NCI-H2196 treated with DMSO at 0.1 percent for 48 hours (cell line): Measurements from ENCODE around the gene ZSCAN5A.
"Not testable (repeated sequence)": the region's sequence is repeated elsewhere in the genome, so short reads cannot be mapped to it uniquely, and the experiment has no call there.

Experiments
- DNase-seq: peaks from one replicate; lab custom pipeline; 2025; ENCODE audit not compliant: unreplicated experiment; lab: John Stamatoyannopoulos, UW

Gene ZSCAN5A

DNA sequence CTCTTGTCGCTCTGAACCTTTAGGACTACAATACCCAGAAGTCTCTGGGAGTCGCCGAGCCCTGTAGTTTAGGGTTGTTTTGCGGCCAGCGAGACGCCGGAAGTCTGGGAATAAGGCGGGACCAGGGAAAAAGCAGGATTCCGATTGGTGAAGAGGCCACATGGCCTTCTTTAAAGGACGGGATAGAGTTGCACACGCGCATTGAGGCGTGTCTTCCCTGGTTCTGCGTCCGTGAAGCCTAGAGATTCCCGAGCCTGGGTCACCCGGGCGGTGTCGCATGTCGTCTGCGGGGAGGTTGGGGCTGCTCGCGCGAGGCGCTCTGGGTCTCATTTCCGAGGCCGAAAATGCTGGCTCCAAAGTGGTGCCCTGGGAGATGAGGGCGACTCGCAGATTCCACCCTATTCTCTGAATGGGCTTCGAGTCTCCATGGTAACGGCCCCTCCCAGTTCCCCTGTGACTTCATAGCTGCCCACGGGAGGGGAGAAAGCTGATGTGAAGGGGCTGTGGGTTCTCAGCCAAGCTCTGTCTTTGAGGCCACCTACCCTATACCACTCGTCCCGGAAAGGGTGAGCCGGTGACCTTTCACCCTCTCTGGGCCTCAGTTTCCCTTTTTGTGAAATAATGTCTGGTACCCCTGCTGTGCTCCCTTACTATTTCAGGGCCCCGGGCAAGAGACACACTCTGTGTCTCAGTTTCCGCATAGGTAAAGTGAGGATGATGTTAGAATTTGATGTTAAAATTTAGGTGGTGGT lies 614 bp upstream of the ZSCAN5A start:
- peak; percentile 93 for DNase-seq

GRCh38 chr19:56314018-56314380 lies 640 bp downstream of the ZSCAN5A start:
- DNase-seq = peak; percentile 38

DNA sequence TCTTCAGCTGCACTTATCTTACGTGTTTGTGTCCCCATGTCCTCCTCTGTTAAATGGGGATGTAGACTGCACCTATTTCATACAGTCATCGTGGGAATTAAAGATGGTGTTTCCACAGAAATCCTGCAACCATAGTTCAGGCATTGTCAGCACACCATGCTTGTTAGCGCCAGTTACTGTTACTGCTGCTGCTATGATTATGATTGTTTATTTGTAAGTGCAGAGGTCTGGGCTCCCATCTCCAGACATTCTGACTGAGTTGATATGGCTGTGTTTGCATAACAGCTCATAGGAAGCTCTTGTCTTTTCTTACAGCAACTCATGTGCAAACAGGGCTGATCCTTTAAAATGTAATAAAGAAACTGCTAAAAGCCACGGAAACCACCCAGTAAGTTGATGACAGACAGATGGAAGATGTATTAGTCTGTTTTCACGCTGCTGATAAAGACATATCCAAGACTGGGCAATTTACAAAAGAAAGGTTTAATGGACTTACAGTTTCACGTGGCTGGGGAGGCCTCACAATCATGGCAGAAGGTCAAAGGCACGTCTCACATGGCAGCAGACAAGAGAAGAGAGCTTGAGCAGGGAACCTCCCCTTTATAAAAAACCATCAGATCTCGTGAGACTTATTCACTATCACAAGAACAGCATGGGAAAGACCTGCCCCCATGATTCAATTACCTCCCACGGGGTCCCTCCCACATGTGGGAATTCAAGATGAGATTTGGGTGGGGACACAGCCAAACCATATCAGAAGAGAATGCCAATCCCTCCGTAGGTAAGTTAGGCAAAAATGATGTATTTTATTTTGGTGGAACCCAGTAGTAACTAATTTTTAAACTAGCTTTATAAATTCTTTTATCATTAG lies 1.6 kb downstream of the ZSCAN5A start:
- DNase-seq = no peak

DNA sequence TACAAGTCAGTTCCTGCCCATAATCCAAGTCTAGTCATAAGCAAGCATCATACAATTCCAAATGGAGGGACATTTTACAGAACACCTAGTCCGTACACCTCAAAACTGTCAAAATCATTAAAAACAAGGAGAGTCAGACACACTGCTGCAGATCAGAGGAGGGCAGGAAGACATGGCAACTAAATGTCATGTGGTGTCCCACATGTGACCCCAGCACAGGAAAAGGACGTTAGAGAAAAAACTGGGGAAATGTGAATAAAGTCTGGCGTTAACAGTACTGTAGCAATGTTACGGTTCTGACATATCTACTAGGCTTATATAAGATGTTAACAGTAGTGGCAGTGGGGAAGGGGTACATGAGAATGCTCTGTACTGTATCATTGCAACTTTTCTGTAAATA lies 2.3 kb downstream of the ZSCAN5A start:
- no peak for DNase-seq

DNA sequence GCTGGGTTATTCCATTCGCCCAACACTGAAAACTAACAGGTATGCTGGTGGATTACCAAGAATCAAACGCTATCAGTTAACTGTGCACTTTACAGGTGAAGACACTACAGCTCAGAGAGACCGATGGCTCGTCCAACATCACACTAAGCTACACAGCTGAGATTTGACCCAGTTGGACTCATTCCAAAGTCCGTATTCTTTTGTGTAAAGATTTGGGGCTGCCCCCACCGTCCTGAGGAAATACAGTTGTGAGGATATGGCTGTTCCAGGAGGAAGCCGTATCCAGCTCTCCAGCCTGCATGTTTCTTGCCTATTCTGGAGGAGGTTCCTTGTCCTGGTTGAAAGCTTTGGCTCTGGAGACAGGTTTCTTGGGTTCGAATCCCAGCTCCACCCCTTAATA lies 4.2 kb downstream of the ZSCAN5A start:
- no peak for DNase-seq

GRCh38 chr19:56309511-56310185 lies 5.0 kb downstream of the ZSCAN5A start:
- DNase-seq = peak; percentile 13

DNA sequence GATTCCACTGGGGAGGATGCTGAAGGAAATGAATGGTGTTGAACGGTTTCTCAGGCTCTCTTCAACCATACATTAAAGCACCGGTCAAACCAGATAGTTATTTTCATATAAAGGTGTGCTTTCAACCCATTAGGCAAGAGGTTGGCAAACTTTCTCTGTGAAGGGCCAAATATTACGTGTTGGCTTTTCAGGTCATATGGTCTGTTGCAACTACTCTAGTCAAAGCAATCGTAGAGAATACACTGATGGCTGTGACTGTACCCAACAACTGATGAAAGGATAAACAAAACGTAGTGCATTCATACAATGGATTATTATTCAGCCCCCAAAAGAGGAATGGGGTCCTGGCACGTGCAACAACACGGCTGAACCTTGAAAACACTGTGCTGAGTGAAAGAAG lies 5.8 kb downstream of the ZSCAN5A start:
- no peak for DNase-seq

DNA sequence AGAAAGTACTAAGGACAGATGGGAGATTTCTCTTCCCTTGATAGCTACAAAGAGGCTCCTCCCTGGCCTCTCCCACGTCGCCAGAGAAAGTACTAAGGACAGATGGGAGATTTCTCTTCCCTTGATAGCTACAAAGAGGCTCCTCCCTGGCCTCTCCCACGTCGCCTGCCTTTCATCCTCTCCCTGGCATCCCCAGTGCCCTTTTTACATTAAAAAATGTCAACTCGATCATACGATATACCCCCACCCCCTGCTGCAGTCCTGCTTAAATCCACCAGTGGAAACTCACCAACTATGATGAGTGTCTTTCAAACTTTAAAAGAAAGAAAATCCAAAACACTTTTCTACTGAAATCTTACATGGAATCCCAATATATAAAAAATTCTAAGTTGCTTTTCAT lies 7.6 kb downstream of the ZSCAN5A start:
- not testable (repeated sequence) for DNase-seq

GRCh38 chr19:56306016-56306415 lies 8.6 kb downstream of the ZSCAN5A start:
- DNase-seq = no peak

DNA sequence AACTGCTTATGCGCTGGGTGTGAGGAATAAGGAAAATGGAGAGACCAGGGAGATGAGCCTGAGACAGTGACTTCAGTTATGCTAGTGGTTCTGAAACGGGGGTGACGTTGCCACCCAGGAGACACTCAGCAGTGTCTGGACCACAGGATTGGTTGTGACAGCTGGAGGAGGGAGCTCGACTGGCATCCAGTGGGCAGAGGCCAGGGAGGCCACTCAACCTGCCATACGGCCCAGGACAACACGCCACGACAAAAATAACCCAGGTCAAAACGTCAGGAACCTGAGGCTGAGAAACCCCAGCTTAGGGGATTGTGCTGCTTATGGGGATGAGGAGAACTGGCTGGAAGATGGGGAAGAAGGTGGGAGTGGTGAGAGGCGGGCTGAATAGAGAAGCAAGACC lies 10.4 kb downstream of the ZSCAN5A start:
- DNase-seq = no peak

- no peak for DNase-seq
Observed at GRCh38 chr19:56301886-56302620, 12.6 kb downstream of the ZSCAN5A start.

DNA sequence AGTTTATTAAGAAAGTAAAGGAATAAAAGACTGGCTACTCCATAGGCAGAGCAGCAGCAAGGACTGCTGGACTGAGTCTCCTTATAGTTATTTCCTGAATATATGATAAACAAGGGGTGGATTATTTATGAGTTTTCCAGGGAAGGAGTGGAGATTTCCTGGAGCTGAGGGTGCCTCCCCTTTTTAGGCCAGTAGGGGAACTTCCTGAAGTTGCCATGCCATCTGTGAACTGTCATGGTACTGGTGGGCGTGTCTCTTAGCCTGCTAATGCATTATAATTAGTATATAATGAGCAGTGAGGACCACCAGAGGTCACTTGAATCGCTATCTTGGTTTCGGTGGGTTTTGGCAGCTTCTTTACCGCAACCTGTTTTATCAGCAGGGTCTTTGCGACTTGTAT lies 13.5 kb downstream of the ZSCAN5A start:
- no peak for DNase-seq

GRCh38 chr19:56299688-56300087 lies 15.0 kb downstream of the ZSCAN5A start:
- DNase-seq = no peak

DNA sequence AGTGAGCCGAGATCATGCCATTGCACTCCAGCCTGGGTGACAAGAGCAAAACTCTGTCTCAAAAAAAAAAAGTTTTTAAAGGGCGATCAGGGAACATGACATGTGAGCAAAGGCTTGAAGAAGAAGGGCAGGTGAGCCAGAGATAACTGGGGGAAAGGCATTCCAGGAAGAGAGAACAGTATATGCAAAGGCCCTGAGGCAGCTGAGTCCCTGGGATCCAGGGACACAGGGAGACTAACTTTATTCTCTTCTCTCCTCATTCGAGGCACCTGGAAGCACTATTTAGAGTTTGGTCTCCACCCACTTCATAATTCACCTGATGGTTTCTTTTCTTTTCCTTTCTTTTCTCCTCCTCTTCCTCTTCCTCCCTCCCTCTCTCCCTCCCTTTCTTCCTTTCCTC lies 17.6 kb downstream of the ZSCAN5A start:
- DNase-seq = no peak

- DNase-seq = no peak
Observed at GRCh38 chr19:56295531-56296455, 18.8 kb downstream of the ZSCAN5A start.

GRCh38 chr19:56294549-56294948 lies 20.1 kb downstream of the ZSCAN5A start:
- DNase-seq = peak; percentile 11

DNA sequence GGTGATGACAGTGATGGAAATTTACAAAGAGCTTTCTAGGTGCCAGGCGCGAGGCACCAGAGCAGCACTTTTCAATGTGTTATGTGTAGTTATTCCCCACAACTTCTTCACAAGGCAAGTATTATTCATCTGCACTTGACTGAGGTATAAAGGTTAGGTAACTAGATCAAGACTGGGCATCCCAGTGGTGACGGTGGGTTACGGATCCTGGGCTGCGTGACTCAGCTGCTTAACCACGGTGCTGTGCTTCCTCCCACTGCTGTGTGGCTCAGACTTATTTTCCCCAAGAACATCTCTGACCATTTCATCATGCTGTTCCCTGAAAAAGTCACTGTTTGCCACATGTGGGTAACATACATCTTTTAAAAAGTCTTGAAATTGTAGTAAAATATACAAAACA lies 22.8 kb downstream of the ZSCAN5A start:
- no peak for DNase-seq

DNA sequence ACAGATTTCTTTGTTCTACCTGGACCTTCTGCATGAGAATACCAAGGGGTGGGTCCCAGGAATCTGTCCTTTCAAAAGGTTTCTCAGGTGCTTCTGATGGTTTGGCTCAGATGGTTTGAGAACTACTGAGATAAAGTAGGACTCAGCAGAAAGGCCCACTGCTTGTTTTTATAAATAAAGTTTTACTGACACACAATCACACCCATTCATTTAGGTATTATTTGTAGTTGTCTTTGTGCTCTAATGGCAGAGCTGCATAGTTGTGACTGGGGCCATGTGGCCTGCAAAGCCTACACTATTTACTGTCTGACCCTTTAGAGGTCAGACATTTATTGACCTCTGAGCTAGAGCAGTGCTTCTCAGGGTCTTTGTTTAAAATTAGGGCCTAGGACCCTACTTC lies 24.5 kb downstream of the ZSCAN5A start:
- no peak for DNase-seq

DNA sequence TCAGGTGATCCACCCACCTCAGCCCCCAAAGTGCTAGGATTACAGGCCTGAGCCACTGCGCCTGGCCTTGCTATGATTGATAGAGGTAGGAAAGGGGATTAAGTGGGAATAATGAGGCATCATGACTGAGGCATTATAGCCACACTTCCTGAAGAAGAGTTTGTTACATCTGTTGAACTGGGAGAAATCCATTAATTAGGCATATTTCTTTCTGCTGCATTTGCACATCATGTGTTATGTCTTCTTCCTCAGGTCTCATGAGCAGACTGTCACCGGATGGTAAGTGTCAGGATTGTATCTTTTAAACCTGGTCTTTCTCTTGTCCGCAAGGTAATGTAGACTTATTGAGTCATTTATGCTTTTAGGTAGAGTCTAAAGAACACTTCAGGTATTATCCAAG lies 29.9 kb downstream of the ZSCAN5A start:
- DNase-seq = no peak

GRCh38 chr19:56282809-56283208 lies 31.8 kb downstream of the ZSCAN5A start:
- no peak for DNase-seq
